Forelimb muscle (tissue), 1 donor: ENCODE measurements around the gene POLR2J2. TPM values are rescaled to one million over a fixed set of nuclear protein-coding genes. Genes with fewer than 3 reads are reported as not detected.
"Not testable (repeated sequence)": the region's sequence is repeated elsewhere in the genome, so short reads cannot be mapped to it uniquely, and the experiment has no call there.

Source experiments
- DNase-seq: peaks from one replicate; pipeline ENCODE4 v3.0.0-alpha.2; 2013; ENCODE audit warnings: low read depth
- polyA plus RNA-seq: library from polyadenylated mRNA; unstranded; fragments of 120-200 nt; gene quantifications from one replicate; pipeline ENCODE4 v1.2.1, GENCODE V29; 2013; ENCODE audit not compliant: insufficient read length

POLR2J2 gene
- polyA plus RNA-seq, 1 donor: 2.7 TPM

- DNase-seq: not testable (repeated sequence)
Observed at GRCh38 chr7:102671956-102672307, 469 bp upstream of the POLR2J2 start.

GRCh38 chr7:102667523-102667922, 3.9 kb downstream of the POLR2J2 start:
- DNase-seq: not testable (repeated sequence)

- DNase-seq: not testable (repeated sequence)
Observed at GRCh38 chr7:102666850-102667249, 4.6 kb downstream of the POLR2J2 start.

- not testable (repeated sequence) for DNase-seq
Observed at GRCh38 chr7:102664765-102665164, 6.7 kb downstream of the POLR2J2 start.

- DNase-seq: not testable (repeated sequence)
Observed at GRCh38 chr7:102649924-102650323, 21.5 kb downstream of the POLR2J2 start, which contains the start of gene SPDYE2B. SPDYE2B (plus strand) TSS chr7:102650319; CDS start chr7:102652349, 2,030 bp downstream.

GRCh38 chr7:102647813-102648212, 23.6 kb downstream of the POLR2J2 start:
- not testable (repeated sequence) for DNase-seq

- not testable (repeated sequence) for DNase-seq
Observed at GRCh38 chr7:102643404-102643803, 28.1 kb downstream of the POLR2J2 start.

GRCh38 chr7:102642691-102643090, 28.8 kb downstream of the POLR2J2 start, which contains the start of gene UPK3BL1:
UPK3BL1 (minus strand) TSS chr7:102642791; CDS start chr7:102642741, 50 bp downstream.
- not testable (repeated sequence) for DNase-seq

GRCh38 chr7:102638848-102639247, 32.6 kb downstream of the POLR2J2 start:
- DNase-seq: not testable (repeated sequence)

GRCh38 chr7:102636956-102637355, 34.5 kb downstream of the POLR2J2 start:
- not testable (repeated sequence) for DNase-seq

- DNase-seq: not testable (repeated sequence)
Observed at GRCh38 chr7:102635354-102635753, 36.1 kb downstream of the POLR2J2 start.

- not testable (repeated sequence) for DNase-seq
Observed at GRCh38 chr7:102634299-102634698, 37.2 kb downstream of the POLR2J2 start.

GRCh38 chr7:102630622-102631021, 40.8 kb downstream of the POLR2J2 start:
- DNase-seq: not testable (repeated sequence)

GRCh38 chr7:102627271-102627904, 44.1 kb downstream of the POLR2J2 start:
- not testable (repeated sequence) for DNase-seq

- DNase-seq: not testable (repeated sequence)
Observed at GRCh38 chr7:102618122-102618521, 53.3 kb downstream of the POLR2J2 start.

GRCh38 chr7:102616507-102617125, 54.8 kb downstream of the POLR2J2 start, which contains the start of gene RASA4:
RASA4 (minus strand) TSS chr7:102616756; CDS start chr7:102616689, 67 bp downstream.
- DNase-seq: not testable (repeated sequence)

Other genes with a start within 250 kb of the POLR2J2 start
- 7.4 TPM for gene ORAI2, start 238.1 kb downstream of the POLR2J2 start, polyA plus RNA-seq
- 7.9 TPM for gene ALKBH4, start 206.8 kb downstream of the POLR2J2 start, polyA plus RNA-seq
- gene LRWD1, start 206.7 kb downstream of the POLR2J2 start, polyA plus RNA-seq: 10.2 TPM
- gene POLR2J, start 192.7 kb downstream of the POLR2J2 start, polyA plus RNA-seq: 28.0 TPM
- gene RASA4B, start 153.9 kb downstream of the POLR2J2 start, polyA plus RNA-seq: 20.7 TPM
- gene UPK3BL2, start 128.0 kb downstream of the POLR2J2 start, polyA plus RNA-seq: 13.4 TPM
- gene SPDYE2, start 120.4 kb downstream of the POLR2J2 start, polyA plus RNA-seq: 7.4 TPM
- gene POLR2J3, start 99.1 kb downstream of the POLR2J2 start, polyA plus RNA-seq: 60.3 TPM
- 38.6 TPM for gene RASA4, start 54.9 kb downstream of the POLR2J2 start, polyA plus RNA-seq
- gene UPK3BL1, start 28.9 kb downstream of the POLR2J2 start, polyA plus RNA-seq: 9.8 TPM
- 2.7 TPM for gene SPDYE2B, start 21.3 kb downstream of the POLR2J2 start, polyA plus RNA-seq
- gene FAM185A, start 77.3 kb upstream of the POLR2J2 start, polyA plus RNA-seq: 5.1 TPM
- gene LRRC17, start 241.3 kb upstream of the POLR2J2 start, polyA plus RNA-seq: 28.5 TPM